Spleen (tissue), 13 donors: Measurements from ENCODE around the gene SUSD2. TPM values are rescaled to one million over a fixed set of nuclear protein-coding genes. Genes with fewer than 3 reads are reported as not detected.
"Not testable (repeated sequence)": the region's sequence is repeated elsewhere in the genome, so short reads cannot be mapped to it uniquely, and the experiment has no call there.

ENCODE experiments used
- DNase-seq: peaks from one replicate; pipeline ENCODE4 v3.0.0-alpha.2; 2020
- H3K27ac ChIP-seq, 8 donors: fragments of 200-600 bp; sonication (generic) in 7 of 8; 1 replicate in 4 of 8; 2 replicates in 4 of 8; pipeline versions ENCODE4 v1.5.0 to v1.8.0; 2016 to 2021; ENCODE audit warnings: inconsistent platforms in 4 of 8, mild to moderate bottlenecking in 4 of 8, moderate library complexity in 1 of 8
- H3K27me3 ChIP-seq, 7 donors: fragments of 200-600 bp; sonication (generic) in 6 of 7; replicated peaks in 1 of 7; 1 replicate in 4 of 7; 2 replicates in 3 of 7; pipeline versions ENCODE4 v1.5.0 to v1.8.0; 2016 to 2021; ENCODE audit warnings: inconsistent platforms in 3 of 7, mild to moderate bottlenecking in 1 of 7
- H3K36me3 ChIP-seq, 6 donors: fragments of 200-600 bp; sonication (generic) in 5 of 6; 1 replicate in 4 of 6; 2 replicates in 2 of 6; pipeline versions ENCODE4 v1.5.0 to v1.8.0; 2016 to 2021; ENCODE audit warnings: inconsistent platforms in 2 of 6
- H3K4me1 ChIP-seq, 6 donors: fragments of 200-600 bp; sonication (generic) in 5 of 6; 1 replicate in 3 of 6; 2 replicates in 3 of 6; pipeline versions ENCODE4 v1.5.0 to v1.8.0; 2016 to 2021; ENCODE audit warnings: inconsistent platforms in 3 of 6
- H3K4me3 ChIP-seq, 8 donors: fragments of 200-600 bp; sonication (generic) in 7 of 8; 1 replicate in 4 of 8; 2 replicates in 4 of 8; pipeline versions ENCODE4 v1.5.0 to v1.8.0; 2016 to 2021; ENCODE audit warnings: inconsistent platforms in 4 of 8, mild to moderate bottlenecking in 4 of 8, moderate library complexity in 2 of 8
- H3K9me3 ChIP-seq, 8 donors: fragments of 200-600 bp; sonication (generic) in 7 of 8; 1 replicate in 4 of 8; 2 replicates in 4 of 8; pipeline versions ENCODE4 v1.5.0 to v1.8.0; 2016 to 2021; ENCODE audit warnings: inconsistent platforms in 4 of 8
- CTCF ChIP-seq, 11 experiments: fragments of 200-600 bp in 7 of 11; fragments of 450-650 bp in 4 of 11; sonication (generic) in 4 of 11; IDR thresholded peaks in 8 of 11; conservative IDR thresholded peaks in 3 of 11; 1 replicate in 7 of 11; 2 replicates in 4 of 11; pipeline versions ENCODE4 v1.4.0 to v1.8.0; 2016 to 2021; ENCODE audit warnings: antibody characterized with exemption in 11 of 11, inconsistent platforms in 4 of 11, mild to moderate bottlenecking in 1 of 11
- POLR2A ChIP-seq, 3 donors: fragments of 450-650 bp; IDR thresholded peaks; one replicate each; pipeline ENCODE4 v1.5.1; 2017; ENCODE audit warnings: antibody characterized with exemption in 3 of 3, mild to moderate bottlenecking in 1 of 3
- POLR2AphosphoS5 ChIP-seq, 3 donors: sonication (generic); formaldehyde crosslinking; IDR thresholded peaks; one replicate each; pipeline ENCODE4 v1.5.1; 2017; ENCODE audit warnings: antibody characterized with exemption in 3 of 3
- WGBS, 5 donors: extraction: QIAGEN DNeasy Blood & Tissue Kit in 3 of 5; methylation state at CpG; one replicate each; pipeline versions ENCODE4 v1.1.5 to v1.1.7; 2013 to 2018; 5-methylcytosine and 5-hydroxymethylcytosine counted together
- intact Hi-C: fragments of 100-400 bp; cut with DNase I; formaldehyde crosslinking; loops from one replicate; pipeline ENCODE4 v1.15.0; 2023; ENCODE audit warnings: low total_unique reads
- long read RNA-seq, 2 donors: transcript quantifications; one replicate each; lab custom pipeline, GENCODE V29; 2026
- polyA plus RNA-seq, 3 donors: library from polyadenylated mRNA; stranded (reverse); fragments of 200-250 nt; gene quantifications; one replicate each; pipeline ENCODE4 v1.2.1, GENCODE V29; 2013
- total RNA-seq, 7 donors: library from RNA; depleted of rRNA in 3 of 7; stranded (reverse); fragments of >200 nt in 3 of 7; fragmentation: NEBNext Ultra II Directional in 4 of 7; extraction: Animal tissue kit (Norgen Biotek cat#: 25700) in 4 of 7; gene quantifications; one replicate each; pipeline versions ENCODE4 v1.1.0 to v1.2.1, GENCODE V29; 2016 to 2021
- donor health status: healthy with polysubstance abuse.
- donor health status: DM: no; HTN: no; CAD: no; lungs with moderate emphysema.
- donor health status: DM: no; HTN: no; CAD: no.
- donor health status: Bipolar disorder and iron deficiency.
- donor health status: healthy.
- donor health status: DM: no; HTN: no; CAD: no.
- donor health status: DM: yes; HTN: yes; CAD: no.

SUSD2 gene
- total RNA-seq: 1 to 10 TPM; 1.4 to 9.0 (median 3.2) TPM
- 1 to 10 TPM; 2.2 to 4.0 (median 3.6) TPM for polyA plus RNA-seq
- long read RNA-seq, donor 1: 0 reads
- long read RNA-seq, donor 2: 0 reads

- Histone ChIP-seq H3K4me1 (peaks cover 0 to 35% (median 4%) of the 10 kb centered on the region in 6 donors), H3K4me3 (no peak within 1 kb of the TSS), H3K36me3 (peaks cover 0 to 52% (median 23%) of the 10 kb centered on the region in 6 donors), H3K27me3 (no peaks in the 10 kb centered on the region), H3K27ac (peak within 1 kb of the TSS in 4 of 8 donors; percentile 5 to 48 (median 24)), H3K9me3 (no peaks in the 10 kb centered on the region)
- intact Hi-C loops: no loop called here
- 64 to 92% (median 75%) methylated on average over 16 to 35 of the region's 35 CpGs for WGBS, 5 donors
- TF ChIP-seq POLR2AphosphoS5 (IDR thresholded peaks at IDR 0.05) (peak in 1 of 3 donors; percentile 64), CTCF (IDR thresholded peaks at IDR 0.05 in 8 of 11, conservative IDR thresholded peaks at IDR 0.05 in 3 of 11) (no peak), POLR2A (IDR thresholded peaks at IDR 0.05) (no peak)
- DNase-seq: peak; percentile 74
These were observed at the start of gene SUSD2 for GRCh38 chr22:24181088-24181995. Gene SUSD2 (plus strand): TSS chr22:24181487. CDS start chr22:24181520, 33 bp downstream.

GRCh38 chr22:24133187-24133965, 47.9 kb upstream of the SUSD2 start:
- 91 to 98% (median 93%) methylated on average over 9 to 11 of the region's 11 CpGs for WGBS, 5 donors
- peaks cover 0 to 94% (median 11%) of the 10 kb centered on the region in 6 donors for H3K36me3 ChIP-seq
- no peak for DNase-seq
- no peaks in the 10 kb centered on the region for H3K9me3 ChIP-seq
- H3K4me3 ChIP-seq: no peak overlapping the region
- H3K27ac ChIP-seq: peak overlapping the region in 1 of 8 donors; percentile 2
- no peaks in the 10 kb centered on the region for H3K27me3 ChIP-seq
- intact Hi-C loops: no loop called here
- TF ChIP-seq POLR2AphosphoS5 (IDR thresholded peaks at IDR 0.05) (peak in 1 of 3 donors; percentile 16), POLR2A (IDR thresholded peaks at IDR 0.05) (no peak), CTCF (IDR thresholded peaks at IDR 0.05 in 8 of 11, conservative IDR thresholded peaks at IDR 0.05 in 3 of 11) (peak in 9 of 11 experiments; percentile 15 to 51 (median 32))
- peaks cover 0 to 59% (median 12%) of the 10 kb centered on the region in 6 donors for H3K4me1 ChIP-seq

GRCh38 chr22:24134090-24134846, 47.0 kb upstream of the SUSD2 start:
- Histone ChIP-seq H3K9me3 (no peaks in the 10 kb centered on the region), H3K4me3 (no peak overlapping the region), H3K4me1 (peaks cover 0 to 52% (median 7%) of the 10 kb centered on the region in 6 donors), H3K27me3 (no peaks in the 10 kb centered on the region), H3K36me3 (peaks cover 0 to 94% (median 9%) of the 10 kb centered on the region in 6 donors), H3K27ac (peak overlapping the region in 1 of 8 donors; percentile 2)
- DNase-seq: peak; percentile 90
- 54 to 67% (median 60%) methylated on average over 16 to 22 of the region's 22 CpGs for WGBS, 5 donors
- intact Hi-C loops: no loop called here
- TF ChIP-seq POLR2A (IDR thresholded peaks at IDR 0.05) (no peak), POLR2AphosphoS5 (IDR thresholded peaks at IDR 0.05) (no peak), CTCF (IDR thresholded peaks at IDR 0.05 in 8 of 11, conservative IDR thresholded peaks at IDR 0.05 in 3 of 11) (no peak)

- peaks cover 0 to 86% (median 11%) of the 10 kb centered on the region in 6 donors for H3K36me3 ChIP-seq
- H3K4me3 ChIP-seq, DNase-seq, H3K27me3 ChIP-seq, H3K9me3 ChIP-seq, intact Hi-C loops, H3K27ac ChIP-seq: not testable (repeated sequence)
- WGBS, 5 donors: 91 to 95% (median 94%) methylated on average over 6 of the region's 6 CpGs
- H3K4me1 ChIP-seq: peaks cover 0 to 52% (median 17%) of the 10 kb centered on the region in 6 donors
These were observed 44.8 kb upstream of the SUSD2 start for GRCh38 chr22:24136533-24136932.
